Skin epidermis (tissue), 12 donors: ENCODE measurements around the gene MARVELD3.

Experiments used
- H3K27ac ChIP-seq, 21 experiments: fragments of 200-600 bp; sonication (generic) in 11 of 21; one replicate each; pipeline ENCODE4 v1.5.0; 2020; ENCODE audit warnings: mild to moderate bottlenecking in 3 of 21, inconsistent platforms in 2 of 21, moderate library complexity in 2 of 21
- H3K4me3 ChIP-seq, 7 experiments: fragments of 200-600 bp; sonication (generic) in 2 of 7; one replicate each; pipeline ENCODE4 v1.5.0; 2020; ENCODE audit warnings: inconsistent platforms in 2 of 7, mild to moderate bottlenecking in 2 of 7, moderate library complexity in 1 of 7

Gene MARVELD3

GRCh38 chr16:71618429-71618828, 7.6 kb upstream of the MARVELD3 start:
- H3K27ac ChIP-seq, result no peak overlapping the region
- H3K4me3 ChIP-seq, result no peak overlapping the region

GRCh38 chr16:71622088-71622487, 3.9 kb upstream of the MARVELD3 start:
- H3K4me3 ChIP-seq, result no peak overlapping the region
- no peak overlapping the region for H3K27ac ChIP-seq

- Histone ChIP-seq H3K27ac (no peak overlapping the region), H3K4me3 (no peak overlapping the region)
These were observed 2.4 kb upstream of the MARVELD3 start for GRCh38 chr16:71623597-71623996.

- Histone ChIP-seq H3K4me3 (peak overlapping the region in 1 of 7 experiments; percentile 48), H3K27ac (peak overlapping the region in 1 of 21 experiments; percentile 3)
These were observed 702 bp upstream of the MARVELD3 start for GRCh38 chr16:71625113-71625850.

GRCh38 chr16:71626858-71627213, 852 bp downstream of the MARVELD3 start:
- H3K4me3 ChIP-seq, result peak overlapping the region; percentile 39 to 70 (median 42)
- H3K27ac ChIP-seq, result peak overlapping the region in 14 of 21 experiments; percentile 2 to 77 (median 40)

GRCh38 chr16:71627731-71628181, 1.8 kb downstream of the MARVELD3 start:
- no peak overlapping the region for H3K27ac ChIP-seq
- no peak overlapping the region for H3K4me3 ChIP-seq

- Histone ChIP-seq H3K4me3 (no peak overlapping the region), H3K27ac (peak overlapping the region in 1 of 21 experiments; percentile 18)
These were observed 2.8 kb downstream of the MARVELD3 start for GRCh38 chr16:71628810-71629209.

GRCh38 chr16:71629278-71630016, 3.5 kb downstream of the MARVELD3 start:
- Histone ChIP-seq H3K27ac (no peak overlapping the region), H3K4me3 (no peak overlapping the region)

- Histone ChIP-seq H3K27ac (no peak overlapping the region), H3K4me3 (no peak overlapping the region)
These were observed 4.8 kb downstream of the MARVELD3 start for GRCh38 chr16:71630808-71631207.

GRCh38 chr16:71631776-71632175, 5.8 kb downstream of the MARVELD3 start:
- H3K4me3 ChIP-seq, result no peak overlapping the region
- H3K27ac ChIP-seq, result no peak overlapping the region

GRCh38 chr16:71635632-71636031, 9.6 kb downstream of the MARVELD3 start:
- H3K27ac ChIP-seq, result no peak overlapping the region
- no peak overlapping the region for H3K4me3 ChIP-seq

GRCh38 chr16:71637398-71637797, 11.4 kb downstream of the MARVELD3 start:
- Histone ChIP-seq H3K4me3 (no peak overlapping the region), H3K27ac (no peak overlapping the region)

- Histone ChIP-seq H3K4me3 (no peak overlapping the region), H3K27ac (no peak overlapping the region)
These were observed 19.5 kb downstream of the MARVELD3 start for GRCh38 chr16:71645450-71645849.

GRCh38 chr16:71647391-71647790, 21.4 kb downstream of the MARVELD3 start:
- no peak overlapping the region for H3K27ac ChIP-seq
- H3K4me3 ChIP-seq, result no peak overlapping the region

- H3K27ac ChIP-seq, result no peak overlapping the region
- no peak overlapping the region for H3K4me3 ChIP-seq
These were observed 22.2 kb downstream of the MARVELD3 start for GRCh38 chr16:71648162-71648561.

GRCh38 chr16:71648921-71649320, 22.9 kb downstream of the MARVELD3 start:
- no peak overlapping the region for H3K27ac ChIP-seq

GRCh38 chr16:71649704-71650103, 23.7 kb downstream of the MARVELD3 start:
- Histone ChIP-seq H3K27ac (no peak overlapping the region), H3K4me3 (no peak overlapping the region)

More at GRCh38 chr16:71648921-71649320, 22.9 kb downstream of the MARVELD3 start:
- no peak overlapping the region for H3K4me3 ChIP-seq

- H3K27ac ChIP-seq, result no peak overlapping the region
- H3K4me3 ChIP-seq, result no peak overlapping the region
These were observed 32.8 kb downstream of the MARVELD3 start for GRCh38 chr16:71658771-71659170.

GRCh38 chr16:71659471-71659870, 33.5 kb downstream of the MARVELD3 start:
- H3K4me3 ChIP-seq, result no peak overlapping the region
- H3K27ac ChIP-seq, result no peak overlapping the region

GRCh38 chr16:71666264-71666663, 40.3 kb downstream of the MARVELD3 start:
- no peak overlapping the region for H3K27ac ChIP-seq
- H3K4me3 ChIP-seq, result no peak overlapping the region
